A549 (cell line): ENCODE results near the gene OPTN. TPM values are rescaled to one million over a fixed set of nuclear protein-coding genes. Genes with fewer than 3 reads are reported as not detected.

Experiments
- ATAC-seq, 2 experiments: fragments of 200-7000 bp in 1 of 2; fragments of >200 bp in 1 of 2; cut with Nextera tagmentation in 1 of 2; cut with Tn5 transposase in 1 of 2; 3 replicates each; pipeline versions ENCODE4 v1.8.0 to v1.9.1; 2018 to 2020; ENCODE audit warnings: mild to moderate bottlenecking in 1 of 2, moderate library complexity in 1 of 2
- CTCF ChIA-PET: fragments of 300-600 bp; sonication (Branson Sonifier 250); formaldehyde crosslinking; extraction: SDS; loops from one replicate; lab custom pipeline; 2021; ENCODE audit warnings: antibody characterized with exemption, inconsistent platforms; lab: Yijun Ruan, JAX
- POLR2A ChIA-PET: fragments of 350-600 bp; formaldehyde crosslinking; extraction: SDS; loops from one replicate; lab custom pipeline; 2021; ENCODE audit warnings: antibody characterized with exemption, inconsistent platforms; lab: Yijun Ruan, JAX
- DNase-seq, 2 experiments: peaks; one replicate each; pipeline versions ENCODE4 v3.0.0 to v3.0.0-alpha.2; 2011 to 2016; ENCODE audit warnings: low read depth in 1 of 2, low spot score in 1 of 2
- FAIRE-seq: peaks from 2 replicates; lab custom pipeline; 2011; peaks lifted over from hg19 to GRCh38; lab: Jason Lieb, UNC
- H3K27ac ChIP-seq, 2 experiments: fragments of >200 bp; sonication (Bioruptor Twin); formaldehyde crosslinking; 3 replicates each; pipeline ENCODE4 v1.5.1; 2016 to 2017
- H3K4me1 ChIP-seq: fragments of >200 bp; sonication (Bioruptor Twin); formaldehyde crosslinking; 3 replicates; pipeline ENCODE4 v1.6.1; 2016
- H3K4me2 ChIP-seq: fragments of >200 bp; sonication (Bioruptor Twin); formaldehyde crosslinking; 3 replicates; pipeline ENCODE4 v1.6.1; 2016
- H3K4me3 ChIP-seq: fragments of >200 bp; sonication (Bioruptor Twin); formaldehyde crosslinking; 3 replicates; pipeline ENCODE4 v1.5.1; 2016
- H3K9me3 ChIP-seq: fragments of >200 bp; sonication (Bioruptor Twin); formaldehyde crosslinking; 3 replicates; pipeline ENCODE4 v1.6.1; 2016
- CBX2 ChIP-seq: fragments of 200-600 bp; sonication (generic); IDR thresholded peaks from 2 replicates; pipeline ENCODE4 v1.6.1; 2016; ENCODE audit warnings: low read depth, mild to moderate bottlenecking, borderline replicate concordance
- CHD2 ChIP-seq: fragments of 150-350 bp; IDR thresholded peaks from 2 replicates; pipeline ENCODE4 v1.6.1; 2014; ENCODE audit warnings: low read length; ENCODE audit not compliant: partially characterized antibody
- CHD4 ChIP-seq: fragments of 200-600 bp; sonication (generic); IDR thresholded peaks from 2 replicates; pipeline ENCODE4 v1.6.1; 2016; ENCODE audit warnings: antibody characterized with exemption, mild to moderate bottlenecking, borderline replicate concordance
- EHF ChIP-seq: fragments of 250-450 bp; sonication (Bioruptor Pico); IDR thresholded peaks from 2 replicates; pipeline ENCODE4 v1.5.0; 2020; ENCODE audit warnings: mild to moderate bottlenecking
- EP300 ChIP-seq, 2 experiments: fragments of >200 bp; sonication (Bioruptor Twin); formaldehyde crosslinking; IDR thresholded peaks; 2 replicates in 1 of 2; 3 replicates in 1 of 2; pipeline ENCODE4 v1.6.1; 2016 to 2017
- FOSB ChIP-seq: fragments of 250-450 bp; sonication (Bioruptor Pico); IDR thresholded peaks from 2 replicates; pipeline ENCODE4 v1.5.0; 2020; ENCODE audit warnings: mild to moderate bottlenecking, moderate library complexity
- GATA3 ChIP-seq: IDR thresholded peaks from 2 replicates; pipeline ENCODE4 v1.6.1; 2012; ENCODE audit warnings: borderline replicate concordance
- HDAC2 ChIP-seq: fragments of 200-600 bp; sonication (generic); IDR thresholded peaks from 2 replicates; pipeline ENCODE4 v1.6.1; 2016
- HEYL ChIP-seq: fragments of 250-450 bp; sonication (Bioruptor Pico); IDR thresholded peaks from 2 replicates; pipeline ENCODE4 v1.8.0; 2021; ENCODE audit warnings: mild to moderate bottlenecking, moderate library complexity
- HOXB5 ChIP-seq: fragments of 250-450 bp; sonication (Bioruptor Pico); IDR thresholded peaks from 2 replicates; pipeline ENCODE4 v1.5.0; 2020; ENCODE audit warnings: mild to moderate bottlenecking, moderate library complexity
- PHF8 ChIP-seq: fragments of 200-600 bp; sonication (generic); IDR thresholded peaks from 2 replicates; pipeline ENCODE4 v1.6.1; 2016; ENCODE audit warnings: low read depth, mild to moderate bottlenecking, antibody characterized with exemption, moderate library complexity, borderline replicate concordance
- POLR2AphosphoS2 ChIP-seq: conservative IDR thresholded peaks from 2 replicates; pipeline ENCODE4 v1.6.1; 2012; ENCODE audit warnings: low read length, improper control_type of control experiment, inconsistent platforms
- RAD21 ChIP-seq, 2 experiments: fragments of >200 bp in 1 of 2; sonication (Bioruptor Twin) in 1 of 2; formaldehyde crosslinking in 1 of 2; IDR thresholded peaks in 1 of 2; conservative IDR thresholded peaks in 1 of 2; 2 replicates in 1 of 2; 3 replicates in 1 of 2; pipeline ENCODE4 v1.6.1; 2012 to 2018; ENCODE audit warnings: inconsistent platforms in 1 of 2
- RCOR1 ChIP-seq: fragments of 150-350 bp; IDR thresholded peaks from 2 replicates; pipeline ENCODE4 v1.6.1; 2014; ENCODE audit warnings: antibody characterized with exemption, low read length, low read depth
- TFCP2L1 ChIP-seq: fragments of 250-450 bp; sonication (Bioruptor Pico); IDR thresholded peaks from 2 replicates; pipeline ENCODE4 v1.5.0; 2021; ENCODE audit warnings: mild to moderate bottlenecking
- TP53 ChIP-seq: fragments of 250-450 bp; sonication (Bioruptor Pico); IDR thresholded peaks from 2 replicates; pipeline ENCODE4 v1.5.0; 2021; ENCODE audit warnings: mild to moderate bottlenecking, moderate library complexity
- ZFP36 ChIP-seq: fragments of 450-650 bp; IDR thresholded peaks from 2 replicates; pipeline ENCODE4 v1.6.1; 2014; ENCODE audit warnings: borderline replicate concordance; ENCODE audit not compliant: partially characterized antibody
- WGBS: methylation state at CpG from one replicate; pipeline ENCODE4 v1.1.6; 2017; ENCODE audit errors: missing lambda C conversion rate; 5-methylcytosine and 5-hydroxymethylcytosine counted together
- polyA plus RNA-seq, 4 experiments: library from polyadenylated mRNA; depleted of rRNA in 3 of 4; stranded (reverse); fragments of >200 nt; fragmentation: RNase III in 1 of 4; extraction: RNeasy Plus Mini Kit Qiagen cat#74134 plus additional on column Dnase treatment in 1 of 4; gene quantifications; 2 replicates in 3 of 4; 3 replicates in 1 of 4; pipeline ENCODE4 v1.2.3, GENCODE V29; 2011 to 2017
- TF ChIP-seq, protein P1 (sequence below): IDR thresholded peaks from 2 replicates; pipeline ENCODE4 v1.6.1; 2012
- TF ChIP-seq, protein P2 (sequence below): fragments of 150-350 bp; IDR thresholded peaks from 2 replicates; pipeline ENCODE4 v1.6.1; 2014; ENCODE audit warnings: low read depth, mild to moderate bottlenecking, low read length

The OPTN gene
- polyA plus RNA-seq, 2 of the 4 experiments (the other 2 are of a cell fraction), result 31.8 to 33.2 TPM

DNA sequence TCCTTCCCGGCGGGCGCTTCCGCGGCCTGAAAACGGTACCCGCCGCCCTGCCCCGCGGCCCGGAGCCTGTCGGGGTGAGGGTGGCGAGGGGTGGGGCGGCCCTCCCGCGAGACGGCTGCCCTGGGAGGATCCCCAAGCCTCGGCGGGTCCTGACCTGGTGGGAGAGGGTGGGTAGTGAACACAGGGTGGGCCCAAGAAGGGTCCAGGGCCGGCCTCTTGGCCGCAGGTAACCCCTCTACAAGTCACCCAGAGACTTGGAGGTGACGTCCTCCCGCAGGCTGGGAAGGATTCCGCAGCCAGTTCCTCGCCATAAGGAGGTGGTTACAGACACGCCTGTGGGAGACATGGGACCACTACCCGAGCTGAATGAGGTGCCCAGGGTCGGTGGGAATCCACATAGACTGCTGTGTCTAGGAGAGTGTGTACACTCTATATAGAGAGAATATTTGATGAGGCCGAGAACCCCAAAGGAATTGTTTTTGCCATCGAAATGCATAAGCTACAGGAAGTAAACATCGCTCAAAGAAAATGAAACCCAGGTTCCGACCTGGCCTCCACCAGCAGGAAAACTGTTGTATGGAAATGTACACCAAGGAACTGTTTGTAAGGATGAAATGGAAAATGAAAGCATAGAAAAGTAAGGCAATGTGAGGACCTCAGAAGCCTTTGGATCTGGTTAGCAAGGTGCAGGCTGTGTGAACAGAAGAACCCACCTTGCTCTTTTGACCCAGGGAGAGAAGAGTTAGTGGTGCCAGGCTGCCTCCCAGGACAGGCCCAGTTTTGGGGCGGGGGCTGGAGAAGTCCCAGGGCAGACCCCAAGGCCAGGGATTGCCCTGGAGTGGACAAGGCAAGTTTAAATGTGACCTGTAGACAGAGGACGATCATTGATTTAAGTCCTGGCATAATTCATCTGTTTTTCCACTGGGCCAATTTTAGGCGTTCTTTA is 659 bp downstream of the OPTN start:
- Histone ChIP-seq H3K4me3 (peak overlapping the region; percentile 97), H3K27ac (peak overlapping the region; percentile 88 to 98), H3K9me3 (no peaks in the 10 kb centered on the region), H3K4me2 (peak overlapping the region; percentile 81), H3K4me1 (peaks cover 22% of the 10 kb centered on the region; the same call in 2 of the 3 replicates)
- POLR2A ChIA-PET, result interaction anchor here (0.7 to 1.1 kb wide), 2 partner anchors 201 to 1188 kb away, joined by 4 to 5 read pairs; no protein-coding TSS in a partner anchor
- FAIRE-seq (no peak), DNase-seq (peak; percentile 41 to 45), ATAC-seq (peak; percentile 52 to 62)
- TF ChIP-seq, protein P1, sequence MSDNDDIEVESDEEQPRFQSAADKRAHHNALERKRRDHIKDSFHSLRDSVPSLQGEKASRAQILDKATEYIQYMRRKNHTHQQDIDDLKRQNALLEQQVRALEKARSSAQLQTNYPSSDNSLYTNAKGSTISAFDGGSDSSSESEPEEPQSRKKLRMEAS, result no peak; the same call in 1 of the 2 replicates
- TF ChIP-seq CHD4 (no peak), PHF8 (peak; percentile 60; the same call in 1 of the 2 replicates)
- WGBS, result 12% methylated on average over 11 of the region's 35 CpGs
- CTCF ChIA-PET, result interaction anchor here (0.7 to 3.5 kb wide), 32 partner anchors 8 to 1310 kb away, joined by 3 to 24 read pairs (median 4); partner anchors contain the start of genes CDC123 and NUDT5

DNA sequence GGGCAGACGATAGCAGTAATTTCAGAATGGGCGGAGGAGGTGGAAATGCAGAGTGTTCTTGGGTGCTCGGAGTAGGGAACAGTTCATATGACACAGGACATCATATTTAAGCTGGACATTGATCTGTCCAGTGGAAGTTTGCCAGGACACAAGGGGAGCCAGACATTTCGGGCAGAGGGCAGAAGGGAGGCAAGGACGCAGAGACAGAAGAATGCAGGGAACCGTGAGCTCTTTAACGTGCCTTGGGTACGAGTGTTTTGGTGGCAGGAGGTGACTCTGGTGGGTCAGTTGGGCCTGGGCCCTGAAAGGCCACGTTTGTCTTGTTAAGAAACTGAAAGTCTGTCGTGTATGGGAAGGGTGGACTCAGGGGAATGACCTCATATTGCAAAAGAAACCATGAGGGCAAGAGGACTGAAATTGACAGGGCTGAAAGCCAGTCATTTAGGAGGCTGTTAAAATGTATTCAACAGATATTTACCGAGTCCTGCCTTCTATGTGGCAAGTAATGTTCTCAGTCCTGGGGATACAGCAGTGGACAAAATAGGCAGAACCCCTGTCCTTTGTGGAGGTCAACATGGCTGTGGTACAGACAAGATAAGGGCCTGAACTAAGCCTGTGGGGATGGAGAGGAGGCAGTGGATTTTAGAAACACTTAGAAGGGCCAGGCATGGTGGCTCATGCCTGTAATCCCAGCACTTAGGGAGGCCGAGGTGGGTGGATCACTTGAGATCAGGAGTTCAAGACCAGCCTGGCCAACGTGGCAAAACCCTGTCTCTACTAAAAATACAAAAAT is 2.2 kb downstream of the OPTN start:
- DNase-seq, result no peak
- 76% methylated on average over 13 of the region's 13 CpGs for WGBS
- TF ChIP-seq EHF (CRISPR knock-in tag) (no peak), FOSB (CRISPR knock-in tag) (no peak), HOXB5 (CRISPR knock-in tag) (no peak), HEYL (CRISPR knock-in tag) (no peak), RCOR1 (no peak), CBX2 (no peak), EP300 (IDR thresholded peaks at IDR 0.05) (no peak), POLR2AphosphoS2 (no peak)
- TF ChIP-seq, protein P2, sequence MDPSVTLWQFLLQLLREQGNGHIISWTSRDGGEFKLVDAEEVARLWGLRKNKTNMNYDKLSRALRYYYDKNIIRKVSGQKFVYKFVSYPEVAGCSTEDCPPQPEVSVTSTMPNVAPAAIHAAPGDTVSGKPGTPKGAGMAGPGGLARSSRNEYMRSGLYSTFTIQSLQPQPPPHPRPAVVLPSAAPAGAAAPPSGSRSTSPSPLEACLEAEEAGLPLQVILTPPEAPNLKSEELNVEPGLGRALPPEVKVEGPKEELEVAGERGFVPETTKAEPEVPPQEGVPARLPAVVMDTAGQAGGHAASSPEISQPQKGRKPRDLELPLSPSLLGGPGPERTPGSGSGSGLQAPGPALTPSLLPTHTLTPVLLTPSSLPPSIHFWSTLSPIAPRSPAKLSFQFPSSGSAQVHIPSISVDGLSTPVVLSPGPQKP, result no peak
- TF ChIP-seq, protein P1, result no peak
- CTCF ChIA-PET, result no interaction called here
- FAIRE-seq, result no peak
- H3K4me3 ChIP-seq, result no peak overlapping the region
- H3K9me3 ChIP-seq, result no peaks in the 10 kb centered on the region
- POLR2A ChIA-PET, result no interaction called here
- no peak overlapping the region; the same call in 2 of the 3 replicates for H3K4me2 ChIP-seq
- ATAC-seq, result no peak
- peaks cover 25% of the 10 kb centered on the region; the same call in 2 of the 3 replicates for H3K4me1 ChIP-seq
- H3K27ac ChIP-seq, result no peak overlapping the region

DNA sequence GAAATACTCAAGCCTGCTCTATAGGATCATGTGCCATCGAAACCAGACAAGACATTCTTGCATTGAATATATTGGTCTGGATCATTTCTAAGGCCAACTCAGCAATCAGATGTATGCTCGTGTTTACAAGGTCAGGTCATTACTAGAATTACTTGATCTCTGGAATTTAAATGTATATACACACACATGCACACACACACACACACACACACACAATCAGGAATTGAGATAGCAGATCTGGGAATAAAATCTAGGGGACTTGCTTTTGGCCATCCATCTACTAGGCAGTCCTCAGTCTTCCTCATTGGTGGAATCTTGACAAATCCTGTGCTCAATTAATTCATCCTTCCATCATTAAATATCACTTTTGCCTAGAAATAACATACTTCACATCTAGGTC is 3.6 kb downstream of the OPTN start:
- no peaks in the 10 kb centered on the region for H3K9me3 ChIP-seq
- 94% methylated on average over 2 of the region's 2 CpGs for WGBS
- no peak for TF ChIP-seq HDAC2
- TF ChIP-seq TP53 (CRISPR knock-in tag), result no peak
- no peak for TF ChIP-seq POLR2AphosphoS2
- no peak for TF ChIP-seq ZFP36
- TF ChIP-seq RAD21 (conservative IDR thresholded peaks at IDR 0.05 in 1 of 2, IDR thresholded peaks at IDR 0.05 in 1 of 2), result no peak
- no peak for TF ChIP-seq CHD2
- TF ChIP-seq TFCP2L1 (CRISPR knock-in tag), result no peak
- TF ChIP-seq GATA3, result no peak
- no peak for FAIRE-seq
- H3K4me1 ChIP-seq, result peaks cover 35% of the 10 kb centered on the region
- POLR2A ChIA-PET, result no interaction called here
- no peak for ATAC-seq
- no peak overlapping the region for H3K27ac ChIP-seq
- no peak overlapping the region for H3K4me2 ChIP-seq
- no peak overlapping the region for H3K4me3 ChIP-seq
- CTCF ChIA-PET, result interaction anchor here (0.6 kb wide), 2 partner anchors 888 to 1024 kb away, joined by 3 read pairs; no protein-coding TSS in a partner anchor
- DNase-seq, result no peak
